Amniotic stem cell (primary cell): Measurements from ENCODE around the gene RNF13.

Source experiments
- DNase-seq: peaks from one replicate; lab custom pipeline; 2025; lab: John Stamatoyannopoulos, UW

RNF13 gene

GRCh38 chr3:149812606-149813366, at the start of gene RNF13:
TSS of gene RNF13 (plus strand) at chr3:149813215. CDS start at chr3:149846027, 32,812 bp downstream.
- DNase-seq, result peak; percentile 92

DNA sequence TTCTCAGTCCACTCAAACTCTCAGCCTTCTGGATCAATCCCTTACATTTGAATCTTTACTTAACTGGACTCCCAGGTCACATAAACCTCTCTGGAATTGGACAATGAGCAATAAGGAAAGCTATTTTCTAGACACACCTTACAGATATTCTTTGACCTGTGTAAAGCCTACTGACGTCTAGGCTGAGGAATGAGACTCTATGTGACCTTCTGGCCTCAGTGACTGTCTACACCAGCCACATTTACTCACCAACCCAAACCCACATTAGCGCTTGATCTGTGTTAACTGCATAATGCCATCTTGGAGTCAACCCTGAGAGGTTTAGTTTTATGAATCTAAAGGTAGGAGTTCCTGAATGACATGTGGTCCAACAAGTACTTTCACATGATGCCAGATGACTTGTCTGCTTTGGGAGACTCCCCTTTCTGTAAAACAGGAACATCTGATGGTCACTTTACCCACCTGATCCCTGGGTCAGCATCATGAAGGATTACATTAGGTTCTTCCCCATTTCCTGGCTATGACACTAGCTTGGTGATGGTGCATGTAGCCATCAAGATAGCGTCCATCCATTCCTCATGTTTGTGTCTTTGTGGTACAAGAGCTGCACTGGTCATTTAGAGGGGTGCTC, 49.3 kb upstream of the RNF13 start:
- DNase-seq, result no peak

- no peak for DNase-seq
Observed at GRCh38 chr3:149764302-149764701, 48.7 kb upstream of the RNF13 start.

DNA sequence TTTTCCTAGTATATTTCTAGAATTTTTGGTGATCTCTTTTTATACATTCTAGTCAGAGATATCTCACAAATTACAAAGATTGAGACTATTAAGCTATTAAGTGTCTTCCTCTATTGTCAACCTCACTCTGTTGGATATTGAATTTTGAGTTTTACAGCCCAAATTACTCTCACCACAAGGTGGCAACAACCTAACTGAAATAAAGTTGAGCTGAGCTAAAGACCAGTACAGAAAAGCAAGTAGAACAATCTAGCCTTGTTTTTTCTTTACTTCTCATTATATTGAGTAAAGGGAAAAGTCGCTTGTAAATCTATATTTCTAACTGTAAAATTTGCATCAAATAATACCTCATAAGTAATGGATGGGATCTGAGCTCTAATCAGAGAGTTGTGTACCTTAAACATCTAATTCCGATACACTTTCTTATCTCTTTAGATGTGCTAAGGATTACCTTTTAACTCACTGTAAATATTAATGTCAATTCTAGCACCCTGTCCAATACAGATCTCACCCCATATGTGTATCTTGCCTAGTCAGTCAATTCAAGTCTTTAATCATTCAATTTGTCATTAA, 47.2 kb upstream of the RNF13 start:
- peak; percentile 17 for DNase-seq

- no peak for DNase-seq
Observed at GRCh38 chr3:149767720-149768119, 45.3 kb upstream of the RNF13 start.

DNA sequence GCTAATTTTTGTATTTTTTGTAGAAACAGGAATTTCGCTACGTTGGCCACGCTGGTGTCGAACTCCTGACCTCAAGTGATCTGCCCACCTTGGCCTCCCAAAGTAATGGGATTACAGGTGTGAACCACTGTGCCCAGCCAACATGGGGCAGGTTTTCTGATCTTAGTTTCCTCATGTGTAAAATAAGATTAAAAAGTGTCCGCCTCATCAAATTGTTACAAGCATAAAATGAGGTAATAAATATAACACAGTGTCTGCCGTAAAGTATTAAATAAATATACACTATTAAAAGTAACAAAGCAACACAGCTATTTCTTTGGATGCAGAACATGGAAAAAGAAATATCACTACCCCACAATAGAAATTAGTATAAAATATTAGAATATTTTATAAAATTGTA, 44.3 kb upstream of the RNF13 start:
- no peak for DNase-seq

- DNase-seq, result no peak
Observed at GRCh38 chr3:149770246-149770645, 42.8 kb upstream of the RNF13 start.

- peak; percentile 11 for DNase-seq
Observed at GRCh38 chr3:149771652-149772271, 41.3 kb upstream of the RNF13 start.

DNA sequence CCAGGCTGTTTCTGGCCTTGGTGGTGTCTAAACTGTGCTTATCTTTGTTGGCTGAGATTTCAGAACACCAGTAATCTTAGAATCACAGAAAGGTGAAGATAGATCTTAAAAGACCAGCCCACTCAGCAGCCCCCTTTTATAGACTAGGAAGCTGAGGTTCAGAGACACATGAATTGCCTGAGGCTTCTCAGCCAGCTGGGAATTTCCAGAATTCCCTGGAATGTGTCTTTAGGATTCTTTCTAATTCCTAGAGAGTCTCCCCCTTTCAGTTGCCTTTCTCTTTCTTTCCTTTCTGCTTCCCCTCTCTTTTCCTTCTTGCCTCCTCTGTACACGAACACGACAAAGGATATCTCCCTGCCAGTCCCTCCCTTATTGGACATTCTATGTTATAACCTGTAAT, 40.2 kb upstream of the RNF13 start:
- no peak for DNase-seq

DNA sequence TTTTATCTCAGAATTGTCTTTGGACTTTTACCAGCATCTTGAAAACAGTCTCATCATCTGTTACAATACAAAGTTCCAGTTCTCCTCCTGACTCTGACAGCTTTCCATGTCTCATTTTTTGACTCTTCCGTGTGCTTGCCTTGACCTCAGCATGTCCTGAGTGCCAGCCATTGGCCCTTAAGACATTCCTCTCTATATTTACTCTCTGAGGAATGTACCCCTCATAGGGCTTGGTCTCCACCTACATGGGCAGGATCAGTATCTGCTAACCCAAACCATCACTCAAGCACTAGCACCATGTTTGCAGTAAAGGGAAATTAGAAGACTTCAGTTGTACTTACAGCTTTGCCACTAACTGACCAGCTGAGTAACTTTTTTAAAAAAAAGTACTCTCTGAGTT, 36.8 kb upstream of the RNF13 start:
- DNase-seq, result no peak

- DNase-seq, result no peak
Observed at GRCh38 chr3:149777414-149778214, 35.4 kb upstream of the RNF13 start.

- DNase-seq, result no peak
Observed at GRCh38 chr3:149781211-149781610, 31.8 kb upstream of the RNF13 start.

DNA sequence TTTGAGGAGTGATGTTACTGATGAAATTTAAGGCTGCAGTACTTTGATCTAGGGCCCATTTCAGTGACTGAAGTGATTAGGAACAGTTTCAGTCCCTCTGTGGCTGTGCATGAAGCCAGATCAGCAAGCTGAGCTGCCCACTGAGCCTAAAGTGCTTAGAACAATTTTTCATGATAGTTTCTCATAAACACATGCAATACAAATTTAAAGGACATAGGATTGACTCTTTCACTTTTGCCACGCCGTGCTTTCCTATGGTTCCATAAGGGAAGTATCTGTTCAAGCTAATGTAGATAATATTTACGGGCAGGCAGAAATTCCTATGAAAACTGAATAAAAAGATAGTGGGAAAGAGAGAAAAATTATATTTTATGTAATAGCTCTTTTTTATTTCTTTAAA, 31.3 kb upstream of the RNF13 start:
- no peak for DNase-seq

DNA sequence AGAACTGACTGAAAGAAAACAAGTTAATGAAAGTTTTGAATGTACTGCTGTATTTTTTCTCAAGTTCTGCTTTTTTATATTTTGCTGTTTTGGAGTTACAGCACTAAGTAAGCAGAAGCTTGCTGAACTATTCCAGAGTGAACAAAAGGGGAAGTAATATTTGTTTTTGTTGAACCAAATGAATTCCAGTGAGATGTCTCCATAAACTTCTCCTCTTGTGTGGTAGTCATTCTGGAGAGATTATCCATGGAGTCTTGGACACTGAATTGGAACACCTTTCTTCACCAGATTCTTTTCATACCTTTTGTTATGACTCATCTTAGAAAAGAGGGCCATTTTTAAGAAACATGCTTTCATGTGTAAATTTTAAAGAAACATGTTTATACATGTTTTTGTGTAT, 29.4 kb upstream of the RNF13 start:
- DNase-seq, result no peak

GRCh38 chr3:149784064-149784704, 28.8 kb upstream of the RNF13 start:
- no peak for DNase-seq

- DNase-seq, result peak; percentile 28
Observed at GRCh38 chr3:149790268-149790667, 22.7 kb upstream of the RNF13 start.

DNA sequence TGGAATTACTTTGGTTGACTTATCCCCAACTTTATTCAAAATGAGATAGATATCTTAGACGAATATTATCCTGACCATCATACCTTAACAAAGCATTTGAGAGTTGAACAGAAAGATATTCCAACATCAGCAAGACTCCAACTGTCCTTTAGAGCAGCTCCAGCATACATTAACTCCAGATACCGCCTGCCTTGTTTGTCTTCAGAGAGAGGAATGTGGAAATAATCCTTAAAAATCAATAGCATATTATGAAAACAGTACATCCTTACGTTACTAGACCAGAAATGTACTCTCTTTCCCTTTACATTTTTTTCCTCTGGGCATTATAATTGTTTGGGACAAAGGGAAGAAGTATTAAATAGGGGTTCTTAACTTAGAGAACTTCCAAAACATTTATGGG, 22.3 kb upstream of the RNF13 start:
- no peak for DNase-seq

DNA sequence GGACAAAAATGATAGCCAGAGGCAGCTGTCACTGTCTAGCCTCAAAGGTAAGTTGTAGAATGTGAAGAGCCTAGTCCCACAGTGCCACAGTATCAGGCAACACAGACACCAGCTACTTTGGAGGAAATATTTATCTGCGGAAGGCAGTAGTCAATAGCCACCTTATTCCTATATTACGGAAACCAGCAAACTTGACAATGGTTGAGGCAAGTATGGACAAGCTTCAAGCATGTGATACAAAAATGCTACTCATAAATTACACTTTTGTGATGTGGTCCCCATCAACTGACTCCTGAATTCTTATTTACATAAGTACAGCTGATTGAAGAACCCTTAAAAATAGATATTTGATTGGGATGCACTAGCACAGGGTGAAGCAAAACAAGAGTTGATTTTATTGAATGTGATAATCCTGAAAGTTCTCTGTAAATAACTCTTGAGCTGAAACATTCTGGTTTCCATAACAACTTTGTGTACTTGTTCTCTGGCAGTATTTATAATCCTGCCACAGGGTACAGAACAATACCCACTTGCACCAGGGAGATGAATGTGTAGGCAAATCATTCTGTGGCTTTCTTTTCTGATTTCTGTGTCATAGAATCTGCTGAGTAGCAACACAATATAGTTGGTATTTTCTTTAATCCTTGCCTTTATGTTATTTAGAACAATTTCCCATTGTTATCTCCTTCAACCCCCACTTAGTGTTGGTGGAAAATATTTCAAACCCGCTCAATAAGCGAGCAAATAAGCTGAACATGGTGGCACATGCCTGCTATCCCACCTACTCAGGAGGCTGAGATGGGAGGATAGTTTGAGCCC, 20.4 kb upstream of the RNF13 start, which contains the start of gene ANKUB1:
ANKUB1 (minus strand) TSS at position 103 of the 819 bp plus-strand sequence. CDS start 188 bp downstream, outside the sequence.
- DNase-seq, result no peak

- no peak for DNase-seq
Observed at GRCh38 chr3:149796026-149796425, 17.0 kb upstream of the RNF13 start.

DNA sequence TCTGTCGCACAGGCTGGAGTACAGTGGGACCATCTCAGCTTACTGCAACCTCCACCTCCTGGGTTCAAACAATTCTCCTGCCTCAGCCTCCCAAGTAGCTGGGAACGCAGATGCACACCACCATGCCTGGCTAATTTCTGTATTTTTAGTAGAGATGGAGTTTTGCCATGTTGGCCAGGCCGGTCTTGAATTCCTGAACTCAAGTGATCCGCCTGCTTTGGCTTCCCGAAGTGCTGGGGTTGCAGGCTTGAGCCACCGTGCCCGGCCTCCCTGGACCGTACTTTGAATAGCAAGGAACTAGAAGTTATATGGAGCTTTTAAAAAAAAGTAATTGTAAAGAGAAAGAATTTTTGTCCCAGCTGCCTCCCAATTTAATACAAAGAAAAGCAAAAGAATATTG, 12.3 kb upstream of the RNF13 start:
- DNase-seq, result no peak

GRCh38 chr3:149801195-149801594, 11.8 kb upstream of the RNF13 start:
- no peak for DNase-seq
